ENCODE results near the gene PROX1.

The PROX1 gene

GRCh38 chr1:214028649-214029406, 41.1 kb downstream of the PROX1 start:
- Histone ChIP-seq H3K4me3 (ENCODE audit: insufficient read depth, low read depth, low read length, poor library complexity, severe bottlenecking) (no peak overlapping the region), H3K9me3 (ENCODE audit: control insufficient read depth, low read length) (no peaks in the 10 kb centered on the region), H3K27ac (ENCODE audit: insufficient read depth, low read length, poor library complexity, severe bottlenecking) (no peak overlapping the region), H3K27me3 (replicated peaks; ENCODE audit: control insufficient read depth, insufficient read depth, low read length, poor library complexity, severe bottlenecking) (no peaks in the 10 kb centered on the region), H3K4me1 (ENCODE audit: control insufficient read depth, insufficient read depth, low read length, poor library complexity, severe bottlenecking) (no peaks in the 10 kb centered on the region), H3K36me3 (ENCODE audit: control insufficient read depth, insufficient read depth, low read length) (no peaks in the 10 kb centered on the region)
- no peak for DNase-seq

- Histone ChIP-seq H3K27me3 (replicated peaks; ENCODE audit: control insufficient read depth, insufficient read depth, low read length, poor library complexity, severe bottlenecking) (no peaks in the 10 kb centered on the region), H3K4me1 (ENCODE audit: control insufficient read depth, insufficient read depth, low read length, poor library complexity, severe bottlenecking) (no peaks in the 10 kb centered on the region), H3K9me3 (ENCODE audit: control insufficient read depth, low read length) (no peaks in the 10 kb centered on the region), H3K27ac (ENCODE audit: insufficient read depth, low read length, poor library complexity, severe bottlenecking) (no peak overlapping the region), H3K4me3 (ENCODE audit: insufficient read depth, low read depth, low read length, poor library complexity, severe bottlenecking) (no peak overlapping the region), H3K36me3 (ENCODE audit: control insufficient read depth, insufficient read depth, low read length) (no peaks in the 10 kb centered on the region)
- no peak for DNase-seq
Observed at GRCh38 chr1:214029796-214030195, 42.0 kb downstream of the PROX1 start.

GRCh38 chr1:214031267-214031650, 43.5 kb downstream of the PROX1 start:
- no peaks in the 10 kb centered on the region for H3K4me1 ChIP-seq (ENCODE audit: control insufficient read depth, insufficient read depth, low read length, poor library complexity, severe bottlenecking)
- no peaks in the 10 kb centered on the region for H3K9me3 ChIP-seq (ENCODE audit: control insufficient read depth, low read length)
- H3K36me3 ChIP-seq (ENCODE audit: control insufficient read depth, insufficient read depth, low read length), result no peaks in the 10 kb centered on the region
- DNase-seq, result no peak
- H3K27ac ChIP-seq (ENCODE audit: insufficient read depth, low read length, poor library complexity, severe bottlenecking), result no peak overlapping the region
- H3K4me3 ChIP-seq (ENCODE audit: insufficient read depth, low read depth, low read length, poor library complexity, severe bottlenecking), result no peak overlapping the region
- no peaks in the 10 kb centered on the region for H3K27me3 ChIP-seq (replicated peaks; ENCODE audit: control insufficient read depth, insufficient read depth, low read length, poor library complexity, severe bottlenecking)

- no peaks in the 10 kb centered on the region for H3K4me1 ChIP-seq (ENCODE audit: control insufficient read depth, insufficient read depth, low read length, poor library complexity, severe bottlenecking)
- DNase-seq, result no peak
- H3K36me3 ChIP-seq (ENCODE audit: control insufficient read depth, insufficient read depth, low read length), result no peaks in the 10 kb centered on the region
- no peak overlapping the region for H3K27ac ChIP-seq (ENCODE audit: insufficient read depth, low read length, poor library complexity, severe bottlenecking)
- H3K27me3 ChIP-seq (replicated peaks; ENCODE audit: control insufficient read depth, insufficient read depth, low read length, poor library complexity, severe bottlenecking), result no peaks in the 10 kb centered on the region
- H3K4me3 ChIP-seq (ENCODE audit: insufficient read depth, low read depth, low read length, poor library complexity, severe bottlenecking), result no peak overlapping the region
- no peaks in the 10 kb centered on the region for H3K9me3 ChIP-seq (ENCODE audit: control insufficient read depth, low read length)
Observed at GRCh38 chr1:214037468-214037867, 49.7 kb downstream of the PROX1 start.

GRCh38 chr1:214039394-214040018, 51.7 kb downstream of the PROX1 start:
- Histone ChIP-seq H3K27ac (ENCODE audit: insufficient read depth, low read length, poor library complexity, severe bottlenecking) (no peak overlapping the region), H3K4me1 (ENCODE audit: control insufficient read depth, insufficient read depth, low read length, poor library complexity, severe bottlenecking) (no peaks in the 10 kb centered on the region), H3K9me3 (ENCODE audit: control insufficient read depth, low read length) (no peaks in the 10 kb centered on the region), H3K36me3 (ENCODE audit: control insufficient read depth, insufficient read depth, low read length) (no peaks in the 10 kb centered on the region), H3K27me3 (replicated peaks; ENCODE audit: control insufficient read depth, insufficient read depth, low read length, poor library complexity, severe bottlenecking) (no peaks in the 10 kb centered on the region), H3K4me3 (ENCODE audit: insufficient read depth, low read depth, low read length, poor library complexity, severe bottlenecking) (no peak overlapping the region)
- no peak for DNase-seq

GRCh38 chr1:214043167-214043566, 55.4 kb downstream of the PROX1 start:
- no peak for DNase-seq
- Histone ChIP-seq H3K36me3 (ENCODE audit: control insufficient read depth, insufficient read depth, low read length) (no peaks in the 10 kb centered on the region), H3K27ac (ENCODE audit: insufficient read depth, low read length, poor library complexity, severe bottlenecking) (no peak overlapping the region), H3K4me1 (ENCODE audit: control insufficient read depth, insufficient read depth, low read length, poor library complexity, severe bottlenecking) (no peaks in the 10 kb centered on the region), H3K9me3 (ENCODE audit: control insufficient read depth, low read length) (no peaks in the 10 kb centered on the region), H3K4me3 (ENCODE audit: insufficient read depth, low read depth, low read length, poor library complexity, severe bottlenecking) (no peak overlapping the region), H3K27me3 (replicated peaks; ENCODE audit: control insufficient read depth, insufficient read depth, low read length, poor library complexity, severe bottlenecking) (no peaks in the 10 kb centered on the region)

GRCh38 chr1:214044438-214045214, 56.9 kb downstream of the PROX1 start:
- H3K36me3 ChIP-seq (ENCODE audit: control insufficient read depth, insufficient read depth, low read length), result no peaks in the 10 kb centered on the region
- DNase-seq, result no peak
- no peaks in the 10 kb centered on the region for H3K27me3 ChIP-seq (replicated peaks; ENCODE audit: control insufficient read depth, insufficient read depth, low read length, poor library complexity, severe bottlenecking)
- H3K9me3 ChIP-seq (ENCODE audit: control insufficient read depth, low read length), result no peaks in the 10 kb centered on the region
- H3K4me1 ChIP-seq (ENCODE audit: control insufficient read depth, insufficient read depth, low read length, poor library complexity, severe bottlenecking), result no peaks in the 10 kb centered on the region
- H3K27ac ChIP-seq (ENCODE audit: insufficient read depth, low read length, poor library complexity, severe bottlenecking), result no peak overlapping the region
- no peak overlapping the region for H3K4me3 ChIP-seq (ENCODE audit: insufficient read depth, low read depth, low read length, poor library complexity, severe bottlenecking)

- no peaks in the 10 kb centered on the region for H3K27me3 ChIP-seq (replicated peaks; ENCODE audit: control insufficient read depth, insufficient read depth, low read length, poor library complexity, severe bottlenecking)
- no peak overlapping the region for H3K27ac ChIP-seq (ENCODE audit: insufficient read depth, low read length, poor library complexity, severe bottlenecking)
- no peaks in the 10 kb centered on the region for H3K9me3 ChIP-seq (ENCODE audit: control insufficient read depth, low read length)
- no peaks in the 10 kb centered on the region for H3K4me1 ChIP-seq (ENCODE audit: control insufficient read depth, insufficient read depth, low read length, poor library complexity, severe bottlenecking)
- DNase-seq, result no peak
- no peak overlapping the region for H3K4me3 ChIP-seq (ENCODE audit: insufficient read depth, low read depth, low read length, poor library complexity, severe bottlenecking)
- H3K36me3 ChIP-seq (ENCODE audit: control insufficient read depth, insufficient read depth, low read length), result no peaks in the 10 kb centered on the region
Observed at GRCh38 chr1:214050513-214051401, 63.0 kb downstream of the PROX1 start.

- Histone ChIP-seq H3K27me3 (replicated peaks; ENCODE audit: control insufficient read depth, insufficient read depth, low read length, poor library complexity, severe bottlenecking) (no peaks in the 10 kb centered on the region), H3K4me1 (ENCODE audit: control insufficient read depth, insufficient read depth, low read length, poor library complexity, severe bottlenecking) (no peaks in the 10 kb centered on the region), H3K36me3 (ENCODE audit: control insufficient read depth, insufficient read depth, low read length) (no peaks in the 10 kb centered on the region), H3K9me3 (ENCODE audit: control insufficient read depth, low read length) (no peaks in the 10 kb centered on the region), H3K27ac (ENCODE audit: insufficient read depth, low read length, poor library complexity, severe bottlenecking) (no peak overlapping the region), H3K4me3 (ENCODE audit: insufficient read depth, low read depth, low read length, poor library complexity, severe bottlenecking) (no peak overlapping the region)
- DNase-seq, result no peak
Observed at GRCh38 chr1:214051786-214052185, 64.0 kb downstream of the PROX1 start.
